Stomach (tissue), 19 donors: ENCODE measurements around the gene URM1. TPM values are rescaled to one million over a fixed set of nuclear protein-coding genes. Genes with fewer than 3 reads are reported as not detected.
A peak's percentile ranks its signal among the peaks of the same experiment; 100 is the strongest.

Experiments used
- DNase-seq, 2 donors: peaks; one replicate each; pipeline versions ENCODE4 v3.0.0 to v3.0.0-alpha.2; 2013 to 2019
- H3K27ac ChIP-seq, 5 donors: fragments of 200-600 bp in 4 of 5; sonication (generic) in 4 of 5; one replicate each; pipeline ENCODE4 v1.5.1; 2013 to 2019; ENCODE audit warnings: mild to moderate bottlenecking in 1 of 5, moderate library complexity in 1 of 5
- H3K27me3 ChIP-seq, 3 donors: fragments of 200-600 bp; sonication (generic); one replicate each; pipeline ENCODE4 v1.5.1; 2017 to 2019; ENCODE audit warnings: mixed run types in 1 of 3
- H3K36me3 ChIP-seq, 4 donors: fragments of 200-600 bp; sonication (generic); 1 replicate in 3 of 4; 2 replicates in 1 of 4; pipeline ENCODE4 v1.5.1; 2016 to 2019
- H3K4me1 ChIP-seq, 4 donors: fragments of 200-600 bp; sonication (generic); one replicate each; pipeline ENCODE4 v1.5.1; 2016 to 2019
- H3K4me3 ChIP-seq, 4 donors: fragments of 200-600 bp; sonication (generic) in 3 of 4; one replicate each; pipeline ENCODE4 v1.5.1; 2016 to 2019; ENCODE audit warnings: mild to moderate bottlenecking in 1 of 4
- H3K9me3 ChIP-seq, 4 donors: fragments of 200-600 bp; sonication (generic); one replicate each; pipeline ENCODE4 v1.5.1; 2016 to 2019
- EP300 ChIP-seq: sonication (generic); formaldehyde crosslinking; IDR thresholded peaks from one replicate; pipeline ENCODE4 v1.6.1; 2017; ENCODE audit warnings: antibody characterized with exemption
- POLR2A ChIP-seq, 4 donors: fragments of 450-650 bp; IDR thresholded peaks; one replicate each; pipeline ENCODE4 v1.6.1; 2016; ENCODE audit warnings: antibody characterized with exemption in 4 of 4, control low read depth in 2 of 4, mild to moderate bottlenecking in 1 of 4, moderate library complexity in 1 of 4
- POLR2AphosphoS5 ChIP-seq, 3 donors: sonication (generic); formaldehyde crosslinking; IDR thresholded peaks; one replicate each; pipeline ENCODE4 v1.6.1; 2016; ENCODE audit warnings: antibody characterized with exemption in 3 of 3
- WGBS, 5 donors: extraction: QIAGEN DNeasy Blood & Tissue Kit in 3 of 5; methylation state at CpG; one replicate each; pipeline versions ENCODE4 v1.1.5 to v1.1.7; 2013 to 2018; 5-methylcytosine and 5-hydroxymethylcytosine counted together
- intact Hi-C: fragments of 100-400 bp; cut with DNase I; formaldehyde crosslinking; loops from one replicate; pipeline ENCODE4 v1.15.1; 2023; ENCODE audit warnings: low total_unique reads
- long read RNA-seq, 10 donors: transcript quantifications; one replicate each; lab custom pipeline, GENCODE V29; 2026
- polyA plus RNA-seq, 3 donors: library from polyadenylated mRNA; stranded (reverse); fragments of 200-250 nt; gene quantifications; one replicate each; pipeline ENCODE4 v1.2.3, GENCODE V29; 2013
- total RNA-seq, 5 donors: library from RNA; depleted of rRNA; stranded (reverse); fragments of >200 nt; gene quantifications; one replicate each; pipeline versions ENCODE4 v1.1.0 to v1.2.3, GENCODE V29; 2014 to 2016
- TF ChIP-seq, protein P1 (sequence below), 7 experiments: fragments of 450-650 bp in 4 of 7; fragments of 200-600 bp in 3 of 7; sonication (generic) in 3 of 7; IDR thresholded peaks; one replicate each; pipeline ENCODE4 v1.5.1; 2016 to 2019; ENCODE audit warnings: antibody characterized with exemption in 7 of 7, control low read depth in 2 of 7, mild to moderate bottlenecking in 1 of 7
- donor health status: healthy with polysubstance abuse.
- donor health status: Bipolar disorder and iron deficiency.
- donor health status: healthy.

The URM1 gene
- total RNA-seq (10 to 100 TPM in 3 of 5 donors, 1 to 10 TPM in 1, under 1 TPM in 1; 0.58 to 28.3 (median 10.1) TPM), polyA plus RNA-seq (10 to 100 TPM; 41.0 to 59.3 (median 49.7) TPM)
- long read RNA-seq, donor 1, transcript URM1-203 (5 exons, 2,650 nt) = major isoform, 9 of 39 reads
- long read RNA-seq, donor 1, partial matches to known transcripts = 29 of 39 reads
- long read RNA-seq, donor 1, other reads (novel, unspliced or antisense) = 0 of 39 reads
- long read RNA-seq, donor 2, transcript URM1-203 (5 exons, 2,650 nt) = major isoform, 5 of 10 reads
- long read RNA-seq, donor 2, partial matches to known transcripts = 0 of 10 reads
- long read RNA-seq, donor 2, other reads (novel, unspliced or antisense) = 0 of 10 reads
- long read RNA-seq, donor 3, transcript URM1-203 (5 exons, 2,650 nt) = major isoform, 10 of 11 reads
- long read RNA-seq, donor 3, partial matches to known transcripts = 0 of 11 reads
- long read RNA-seq, donor 3, other reads (novel, unspliced or antisense) = 0 of 11 reads
- long read RNA-seq, donor 4, partial matches to known transcripts = 0 of 2 reads
- long read RNA-seq, donor 4, other reads (novel, unspliced or antisense) = 0 of 2 reads
- long read RNA-seq, donor 5, transcript URM1-203 (5 exons, 2,650 nt) = major isoform, 17 of 19 reads
- long read RNA-seq, donor 5, partial matches to known transcripts = 0 of 19 reads
- long read RNA-seq, donor 5, other reads (novel, unspliced or antisense) = 0 of 19 reads
- long read RNA-seq, donor 6, transcript URM1-203 (5 exons, 2,650 nt) = major isoform, 44 of 64 reads
- long read RNA-seq, donor 6, partial matches to known transcripts = 15 of 64 reads
- long read RNA-seq, donor 6, other reads (novel, unspliced or antisense) = 0 of 64 reads
- long read RNA-seq, donor 7, transcript URM1-203 (5 exons, 2,650 nt) = major isoform, 18 of 21 reads
- long read RNA-seq, donor 7, partial matches to known transcripts = 0 of 21 reads
- long read RNA-seq, donor 7, other reads (novel, unspliced or antisense) = 0 of 21 reads
- long read RNA-seq, donor 8, transcript URM1-203 (5 exons, 2,650 nt) = major isoform, 10 of 12 reads
- long read RNA-seq, donor 8, partial matches to known transcripts = 0 of 12 reads
- long read RNA-seq, donor 8, other reads (novel, unspliced or antisense) = 0 of 12 reads
- long read RNA-seq, donor 9, transcript URM1-203 (5 exons, 2,650 nt) = major isoform, 14 of 16 reads
- long read RNA-seq, donor 9, partial matches to known transcripts = 0 of 16 reads
- long read RNA-seq, donor 9, other reads (novel, unspliced or antisense) = 0 of 16 reads
- long read RNA-seq, donor 10, transcript URM1-203 (5 exons, 2,650 nt) = major isoform, 8 of 9 reads
- long read RNA-seq, donor 10, partial matches to known transcripts = 0 of 9 reads
- long read RNA-seq, donor 10, other reads (novel, unspliced or antisense) = 0 of 9 reads

DNA sequence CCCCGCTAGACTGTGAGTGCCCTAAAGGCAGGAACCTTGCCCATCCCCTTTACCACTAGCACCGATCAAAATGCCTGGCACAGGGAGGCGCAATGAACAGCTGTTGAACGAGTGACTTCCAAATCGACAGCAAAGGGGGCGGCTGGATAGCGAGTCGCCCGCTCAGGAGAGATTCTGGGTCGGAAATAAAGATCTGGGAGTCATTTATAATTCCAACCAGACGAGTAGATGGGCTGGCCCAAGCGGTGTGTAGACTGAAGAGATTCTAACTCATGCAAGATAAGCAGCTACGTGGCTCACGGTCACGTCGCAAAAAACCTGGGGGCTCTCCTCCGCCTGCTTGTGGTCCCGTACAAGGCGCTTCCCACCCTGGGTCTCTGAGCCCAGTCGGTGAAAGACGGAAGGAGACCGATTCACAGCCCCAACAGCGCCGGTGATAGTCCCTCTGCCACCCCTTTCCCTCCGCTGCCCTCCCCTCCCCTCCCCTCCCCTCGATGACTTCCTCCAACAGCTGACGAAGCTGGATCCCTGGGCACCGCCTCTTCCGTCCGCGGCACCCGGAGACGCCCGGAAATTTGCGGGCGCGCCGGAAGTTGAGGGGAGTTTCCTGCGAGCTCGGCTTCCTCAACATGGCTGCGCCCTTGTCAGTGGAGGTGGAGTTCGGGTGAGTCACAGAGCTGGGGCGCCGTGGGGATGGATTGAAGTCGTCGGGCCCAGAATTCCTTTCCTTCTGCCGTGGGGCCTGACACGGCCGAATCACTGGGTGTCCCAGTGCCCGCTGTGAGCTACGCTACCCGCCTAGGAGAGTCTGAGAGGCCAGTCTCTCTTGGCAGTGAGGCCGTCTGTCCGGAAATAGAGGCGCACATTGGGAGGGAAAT lies at the start of gene URM1:
Gene URM1 (plus strand): TSS at position 623 of the 878 bp plus-strand sequence. CDS start 7 bp downstream, at position 630.
- intact Hi-C loops = loop anchor here (10.0 kb wide), 1 partner anchor 124 kb away; no protein-coding TSS in a partner anchor
- H3K4me3 ChIP-seq = peak within 1 kb of the TSS; percentile 65 to 92 (median 78)
- no peaks in the 10 kb centered on the region for H3K9me3 ChIP-seq
- peak; percentile 73 to 94 (median 80) for TF ChIP-seq POLR2AphosphoS5 (IDR thresholded peaks at IDR 0.05)
- no peak for TF ChIP-seq EP300
- TF ChIP-seq, protein P1, sequence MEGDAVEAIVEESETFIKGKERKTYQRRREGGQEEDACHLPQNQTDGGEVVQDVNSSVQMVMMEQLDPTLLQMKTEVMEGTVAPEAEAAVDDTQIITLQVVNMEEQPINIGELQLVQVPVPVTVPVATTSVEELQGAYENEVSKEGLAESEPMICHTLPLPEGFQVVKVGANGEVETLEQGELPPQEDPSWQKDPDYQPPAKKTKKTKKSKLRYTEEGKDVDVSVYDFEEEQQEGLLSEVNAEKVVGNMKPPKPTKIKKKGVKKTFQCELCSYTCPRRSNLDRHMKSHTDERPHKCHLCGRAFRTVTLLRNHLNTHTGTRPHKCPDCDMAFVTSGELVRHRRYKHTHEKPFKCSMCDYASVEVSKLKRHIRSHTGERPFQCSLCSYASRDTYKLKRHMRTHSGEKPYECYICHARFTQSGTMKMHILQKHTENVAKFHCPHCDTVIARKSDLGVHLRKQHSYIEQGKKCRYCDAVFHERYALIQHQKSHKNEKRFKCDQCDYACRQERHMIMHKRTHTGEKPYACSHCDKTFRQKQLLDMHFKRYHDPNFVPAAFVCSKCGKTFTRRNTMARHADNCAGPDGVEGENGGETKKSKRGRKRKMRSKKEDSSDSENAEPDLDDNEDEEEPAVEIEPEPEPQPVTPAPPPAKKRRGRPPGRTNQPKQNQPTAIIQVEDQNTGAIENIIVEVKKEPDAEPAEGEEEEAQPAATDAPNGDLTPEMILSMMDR (IDR thresholded peaks at IDR 0.05) = no peak
- TF ChIP-seq POLR2A (IDR thresholded peaks at IDR 0.05) = peak in 2 of 4 donors; percentile 86 to 89
- H3K4me1 ChIP-seq = peaks cover 20 to 40% (median 32%) of the 10 kb centered on the region in 4 donors
- WGBS, 5 donors = 0 to 1% (median 0%) methylated on average over 16 to 55 of the region's 55 CpGs
- H3K36me3 ChIP-seq = peaks cover 0 to 29% (median 25%) of the 10 kb centered on the region in 4 donors
- H3K27me3 ChIP-seq = no peaks in the 10 kb centered on the region
- peak; percentile 96 to 99 for DNase-seq
- peak within 1 kb of the TSS; percentile 91 to 95 (median 92) for H3K27ac ChIP-seq

DNA sequence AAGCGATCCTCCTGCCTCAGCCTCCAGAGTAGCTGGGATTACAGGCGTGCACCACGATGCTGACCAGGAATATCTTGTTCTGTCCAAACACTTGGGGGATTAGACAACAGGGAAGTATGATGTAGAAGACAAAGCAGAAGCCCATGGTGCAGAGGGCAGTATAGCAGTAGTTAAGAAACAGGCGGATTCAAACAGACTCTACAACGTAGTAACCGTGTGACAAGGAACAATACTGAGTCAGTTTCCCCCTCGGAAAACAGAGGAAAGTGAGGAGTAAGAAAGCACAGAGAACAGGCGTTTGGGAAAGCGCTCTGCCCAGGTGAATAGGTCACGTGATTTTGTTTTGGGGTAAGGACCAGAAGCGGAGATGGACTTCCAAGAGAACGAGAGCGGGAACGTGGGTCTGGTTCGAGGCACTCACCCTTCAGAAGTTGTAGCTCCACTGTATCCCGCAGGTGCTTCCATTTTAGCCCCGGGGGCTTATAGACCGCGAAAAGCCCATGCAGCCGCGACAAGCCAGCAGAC lies 49.2 kb upstream of the URM1 start:
- TF ChIP-seq, protein P1 (IDR thresholded peaks at IDR 0.05) = no peak
- TF ChIP-seq POLR2AphosphoS5 (IDR thresholded peaks at IDR 0.05) = no peak
- no peak for TF ChIP-seq EP300
- no peak for TF ChIP-seq POLR2A (IDR thresholded peaks at IDR 0.05)

DNA sequence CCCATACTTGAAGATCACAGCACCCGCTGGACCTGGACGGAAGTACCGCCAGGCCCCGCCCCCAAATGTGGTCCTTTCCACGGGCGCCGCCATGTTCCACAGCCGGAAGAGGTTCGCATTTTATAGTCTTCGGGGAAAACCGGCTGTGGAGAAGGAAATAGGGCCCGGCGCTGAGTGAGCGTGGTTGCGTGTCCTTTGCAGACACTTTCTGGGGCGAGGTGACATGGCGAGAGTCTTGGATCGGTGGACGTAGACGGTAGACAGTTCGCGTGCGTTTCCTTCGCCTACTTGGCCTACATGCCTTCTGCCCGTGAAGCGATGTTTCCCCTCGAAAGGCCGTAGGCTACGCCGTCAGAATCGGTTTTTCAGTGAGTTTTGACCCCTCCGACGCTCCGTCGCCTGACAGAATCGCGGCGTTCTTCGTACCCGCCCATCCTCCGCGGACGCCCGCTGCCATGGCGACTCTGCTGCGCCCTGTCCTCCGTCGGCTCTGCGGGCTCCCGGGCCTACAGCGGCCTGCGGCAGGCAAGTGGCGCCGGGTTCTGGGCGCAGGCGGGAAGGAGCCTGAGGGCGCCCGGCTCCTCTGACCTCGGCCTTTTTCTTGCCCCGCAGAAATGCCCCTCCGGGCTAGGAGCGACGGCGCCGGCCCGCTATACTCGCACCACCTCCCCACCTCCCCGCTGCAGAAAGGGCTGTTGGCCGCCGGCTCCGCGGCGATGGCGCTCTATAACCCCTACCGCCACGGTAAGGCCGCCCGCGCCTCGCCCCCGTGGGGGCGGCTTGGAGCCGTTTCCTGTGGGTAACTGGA lies 48.6 kb upstream of the URM1 start, which contains the start of the genes COQ4 and TRUB2:
Gene COQ4 (plus strand): TSS at position 436 of the 808 bp plus-strand sequence. CDS start 20 bp downstream, at position 456.
Gene TRUB2 (minus strand): TSS at position 44 of the 808 bp plus-strand sequence. CDS start 39 bp downstream, at position 5.
- DNase-seq = peak; percentile 95 to 98
- intact Hi-C loops = no loop called here
- Histone ChIP-seq H3K27ac (peak within 1 kb of the TSS; percentile 87 to 96 (median 92)), H3K4me3 (peak within 1 kb of the TSS; percentile 78 to 97 (median 92)), H3K36me3 (peaks cover 19 to 58% (median 50%) of the 10 kb centered on the region in 4 donors), H3K4me1 (peaks cover 20 to 38% (median 38%) of the 10 kb centered on the region in 4 donors), H3K27me3 (no peaks in the 10 kb centered on the region), H3K9me3 (no peaks in the 10 kb centered on the region)
- 0 to 1% (median 0%) methylated on average over 38 to 83 of the region's 83 CpGs for WGBS, 5 donors
- TF ChIP-seq, protein P1 (IDR thresholded peaks at IDR 0.05) = peak in 1 of 7 experiments; percentile 18
- TF ChIP-seq POLR2A (IDR thresholded peaks at IDR 0.05) (no peak), EP300 (no peak), POLR2AphosphoS5 (IDR thresholded peaks at IDR 0.05) (peak; percentile 46 to 66 (median 48))

More for the DNA sequence above, 49.2 kb upstream of the URM1 start:
- H3K27me3 ChIP-seq = no peaks in the 10 kb centered on the region
- peaks cover 21 to 58% (median 50%) of the 10 kb centered on the region in 4 donors for H3K36me3 ChIP-seq
- H3K4me3 ChIP-seq = peak overlapping the region; percentile 78 to 97 (median 92)
- DNase-seq = no peak
- H3K4me1 ChIP-seq = peaks cover 20 to 38% (median 38%) of the 10 kb centered on the region in 4 donors
- WGBS, 5 donors = 1 to 2% (median 1%) methylated on average over 21 of the region's 21 CpGs
- no peaks in the 10 kb centered on the region for H3K9me3 ChIP-seq
- H3K27ac ChIP-seq = peak overlapping the region; percentile 87 to 96 (median 92)
- intact Hi-C loops = no loop called here
